Chondrocyte (in vitro differentiated cells): ENCODE measurements around the gene TIAM2. TPM values are rescaled to one million over a fixed set of nuclear protein-coding genes. Genes with fewer than 3 reads are reported as not detected.

Experiments used
- DNase-seq: peaks from one replicate; pipeline ENCODE4 v3.0.0; 2021; ENCODE audit warnings: mixed read lengths, low spot score
- H3K27ac Mint-ChIP-seq: one replicate; pipeline ENCODE4 v1.8.0; 2021; ENCODE audit warnings: mild to moderate bottlenecking, moderate library complexity, mixed read lengths; ENCODE audit not compliant: unreplicated experiment
- H3K27me3 Mint-ChIP-seq: 2 replicates; pipeline ENCODE4 v1.8.0; 2021; ENCODE audit warnings: low read depth, mixed read lengths
- H3K36me3 Mint-ChIP-seq: 2 replicates; pipeline ENCODE4 v1.8.0; 2021; ENCODE audit warnings: low read depth, mixed read lengths
- H3K4me1 Mint-ChIP-seq: 2 replicates; pipeline ENCODE4 v1.8.0; 2021; ENCODE audit warnings: low read depth, mild to moderate bottlenecking, mixed read lengths
- H3K4me3 Mint-ChIP-seq: one replicate; pipeline ENCODE4 v1.8.0; 2021; ENCODE audit warnings: mild to moderate bottlenecking, moderate library complexity, mixed read lengths; ENCODE audit not compliant: unreplicated experiment
- H3K9me3 Mint-ChIP-seq: 2 replicates; pipeline ENCODE4 v1.8.0; 2021; ENCODE audit warnings: low read depth, mixed read lengths
- CTCF ChIP-seq: fragments of 200-600 bp; sonication (generic); IDR thresholded peaks from 2 replicates; pipeline ENCODE4 v1.5.0; 2021; ENCODE audit warnings: antibody characterized with exemption, mild to moderate bottlenecking, moderate library complexity
- total RNA-seq: library from RNA; stranded (reverse); gene quantifications from 3 replicates; pipeline ENCODE4 v1.2.1, GENCODE V29; 2021

TIAM2 gene
- total RNA-seq, 1 donor from 2014 or later, result 13.8 TPM

- Mint-ChIP-seq H3K9me3 (no peaks in the 10 kb centered on the region), H3K27ac (peak overlapping the region; percentile 67), H3K4me3 (peak overlapping the region; percentile 24), H3K27me3 (no peaks in the 10 kb centered on the region), H3K4me1 (peaks cover 40% of the 10 kb centered on the region), H3K36me3 (no peaks in the 10 kb centered on the region)
- DNase-seq, result no peak
- no peak for TF ChIP-seq CTCF
Observed at GRCh38 chr6:155107432-155108069, 112.4 kb downstream of the TIAM2 start.

- no peak for DNase-seq
- H3K4me1 Mint-ChIP-seq, result peaks cover 34% of the 10 kb centered on the region
- no peaks in the 10 kb centered on the region for H3K27me3 Mint-ChIP-seq
- no peaks in the 10 kb centered on the region for H3K36me3 Mint-ChIP-seq
- peak overlapping the region; percentile 3 for H3K4me3 Mint-ChIP-seq
- TF ChIP-seq CTCF, result no peak
- H3K9me3 Mint-ChIP-seq, result no peaks in the 10 kb centered on the region
- peak overlapping the region; percentile 53 for H3K27ac Mint-ChIP-seq
Observed at GRCh38 chr6:155108070-155108820, 113.1 kb downstream of the TIAM2 start.

- H3K9me3 Mint-ChIP-seq, result no peaks in the 10 kb centered on the region
- no peaks in the 10 kb centered on the region for H3K36me3 Mint-ChIP-seq
- TF ChIP-seq CTCF, result no peak
- peaks cover 24% of the 10 kb centered on the region for H3K4me1 Mint-ChIP-seq
- no peak overlapping the region for H3K27ac Mint-ChIP-seq
- no peak overlapping the region for H3K4me3 Mint-ChIP-seq
- no peak for DNase-seq
- H3K27me3 Mint-ChIP-seq, result no peaks in the 10 kb centered on the region
Observed at GRCh38 chr6:155110721-155111120, 115.6 kb downstream of the TIAM2 start.

- no peak overlapping the region for H3K4me3 Mint-ChIP-seq
Observed at GRCh38 chr6:155112757-155113156, 117.6 kb downstream of the TIAM2 start.

More at GRCh38 chr6:155112757-155113156, 117.6 kb downstream of the TIAM2 start:
- Mint-ChIP-seq H3K4me1 (peaks cover 26% of the 10 kb centered on the region), H3K9me3 (no peaks in the 10 kb centered on the region), H3K27me3 (no peaks in the 10 kb centered on the region), H3K36me3 (no peaks in the 10 kb centered on the region), H3K27ac (no peak overlapping the region)
- no peak for DNase-seq
- no peak for TF ChIP-seq CTCF
